Gastrocnemius medialis (tissue), 4 donors: Measurements from ENCODE around the gene SLC35B3.

Experiments used
- CTCF ChIP-seq, 5 experiments: fragments of 450-650 bp in 3 of 5; fragments of 200-600 bp in 2 of 5; sonication (generic) in 2 of 5; IDR thresholded peaks in 4 of 5; conservative IDR thresholded peaks in 1 of 5; 1 replicate in 4 of 5; 2 replicates in 1 of 5; pipeline ENCODE4 v1.5.1; 2016 to 2019; ENCODE audit warnings: antibody characterized with exemption in 5 of 5, mild to moderate bottlenecking in 3 of 5, moderate library complexity in 3 of 5
- POLR2A ChIP-seq, 2 donors: fragments of 450-650 bp; IDR thresholded peaks; one replicate each; pipeline ENCODE4 v1.6.1; 2017; ENCODE audit warnings: antibody characterized with exemption in 2 of 2, mild to moderate bottlenecking in 2 of 2, moderate library complexity in 2 of 2

- TF ChIP-seq CTCF (IDR thresholded peaks at IDR 0.05 in 4 of 5, conservative IDR thresholded peaks at IDR 0.05 in 1 of 5), result no peak
- no peak for TF ChIP-seq POLR2A (IDR thresholded peaks at IDR 0.05)
These were observed 42.8 kb downstream of the SLC35B3 start for GRCh38 chr6:8392569-8392968.
